ENCODE measurements around the gene CNGB1. TPM values are rescaled to one million over a fixed set of nuclear protein-coding genes. Genes with fewer than 3 reads are reported as not detected.
A peak's percentile ranks its signal among the peaks of the same experiment; 100 is the strongest.
"Not testable (repeated sequence)": the region's sequence is repeated elsewhere in the genome, so short reads cannot be mapped to it uniquely, and the experiment has no call there.

The CNGB1 gene
- total RNA-seq, 1 donor from 2014 or later, result not detected

DNA sequence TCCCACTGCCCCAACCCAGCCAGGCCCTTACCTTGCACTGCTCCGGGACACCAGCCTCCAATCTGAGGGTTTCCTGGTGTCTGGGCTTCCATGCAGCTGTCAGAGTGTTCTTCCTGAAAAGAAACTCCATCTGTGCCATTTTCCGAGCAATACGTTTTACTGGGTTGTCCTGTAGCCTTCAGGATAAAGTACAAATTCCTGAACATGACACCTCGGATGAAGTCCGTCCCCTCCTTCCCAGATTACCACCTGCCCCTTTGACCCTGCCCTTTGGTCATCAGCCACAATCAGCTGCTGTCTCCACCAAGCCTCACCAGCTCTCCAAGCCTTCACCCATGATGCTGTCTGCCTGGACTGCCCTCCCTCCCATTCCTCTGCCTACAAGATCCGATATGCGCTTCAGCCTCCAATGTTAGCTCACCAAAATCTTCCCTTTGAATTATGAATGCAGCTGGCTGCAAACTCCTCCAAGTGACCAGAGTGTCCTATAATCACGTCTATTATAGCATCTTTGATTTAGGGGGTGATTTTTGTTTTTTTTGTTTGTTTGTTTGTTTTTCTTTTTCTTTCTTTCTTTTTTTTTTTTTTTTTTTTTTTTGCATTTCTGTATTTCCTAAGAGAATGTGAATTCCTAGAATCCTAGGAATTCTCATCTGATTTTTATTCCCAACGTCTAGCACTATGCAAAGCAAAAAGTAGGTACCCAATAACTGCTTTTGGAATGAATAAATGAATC is 108.1 kb downstream of the CNGB1 start:
- DNase-seq (ENCODE audit: low read depth in 2 of 2), result no peak

DNA sequence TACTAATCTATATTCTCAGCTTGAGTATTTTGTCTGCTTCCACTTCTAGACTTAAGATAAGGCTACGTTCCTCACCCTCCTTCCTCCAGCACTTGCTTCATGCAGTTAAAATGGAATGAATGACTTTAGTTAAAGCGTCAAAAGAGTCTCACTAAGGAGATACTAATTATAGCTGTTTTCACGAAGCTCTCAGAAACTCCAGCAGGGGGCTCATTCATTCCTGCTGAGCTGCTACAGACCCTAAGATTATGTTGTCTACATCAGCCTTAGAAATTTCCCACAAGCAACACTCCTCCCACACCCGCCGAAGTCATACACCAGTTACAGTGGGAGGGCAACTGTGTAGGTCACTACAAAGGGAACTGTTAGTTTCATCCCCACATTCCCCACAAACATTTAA is 111.6 kb downstream of the CNGB1 start:
- peak in 1 of 2 donors; percentile 28 for DNase-seq (ENCODE audit: low read depth in 2 of 2)

DNA sequence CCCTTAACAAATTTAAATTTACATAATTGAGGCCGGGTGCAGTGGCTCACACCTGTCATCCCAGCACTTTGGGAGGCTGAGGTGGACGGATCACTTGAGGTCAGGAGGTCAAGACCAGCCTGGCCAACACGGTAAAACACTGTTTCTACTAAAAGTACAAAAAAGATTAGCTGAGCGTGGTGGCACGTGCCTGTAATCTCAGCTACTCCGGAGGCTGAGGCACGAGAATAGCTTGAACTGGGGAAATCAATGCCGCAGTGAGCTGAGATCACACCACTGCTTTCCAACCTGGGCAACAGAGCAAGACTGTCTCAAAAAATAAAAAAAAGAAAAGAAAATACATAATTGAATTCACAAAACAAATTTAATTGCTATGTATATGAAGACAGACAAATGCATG is 112.3 kb downstream of the CNGB1 start:
- no peak for DNase-seq (ENCODE audit: low read depth in 2 of 2)

DNA sequence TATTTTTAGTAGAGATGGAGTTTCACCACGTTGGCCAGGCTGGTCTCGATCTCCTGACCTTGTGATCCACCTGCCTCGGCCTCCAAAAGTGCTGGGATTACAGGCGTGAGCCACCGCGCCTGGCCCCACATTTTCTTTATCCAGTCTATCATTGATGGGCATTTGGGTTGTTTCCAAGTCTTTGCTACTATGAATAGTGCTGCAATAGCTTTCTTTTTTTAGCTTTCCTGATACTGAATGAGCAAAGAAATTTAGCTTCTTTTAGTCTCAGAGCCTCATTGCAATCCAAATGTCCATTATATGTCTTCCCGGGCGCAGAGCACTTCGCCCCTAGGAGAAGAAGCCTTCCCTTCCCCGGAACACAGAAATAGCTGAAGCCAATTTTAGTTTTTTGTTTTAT is 112.9 kb downstream of the CNGB1 start:
- DNase-seq (ENCODE audit: low read depth in 2 of 2), result not testable (repeated sequence)

GRCh38 chr16:57855188-57855587 is 115.7 kb downstream of the CNGB1 start:
- no peak for DNase-seq (ENCODE audit: low read depth in 2 of 2)

GRCh38 chr16:57852189-57852588 is 118.7 kb downstream of the CNGB1 start:
- no peak for DNase-seq (ENCODE audit: low read depth in 2 of 2)

DNA sequence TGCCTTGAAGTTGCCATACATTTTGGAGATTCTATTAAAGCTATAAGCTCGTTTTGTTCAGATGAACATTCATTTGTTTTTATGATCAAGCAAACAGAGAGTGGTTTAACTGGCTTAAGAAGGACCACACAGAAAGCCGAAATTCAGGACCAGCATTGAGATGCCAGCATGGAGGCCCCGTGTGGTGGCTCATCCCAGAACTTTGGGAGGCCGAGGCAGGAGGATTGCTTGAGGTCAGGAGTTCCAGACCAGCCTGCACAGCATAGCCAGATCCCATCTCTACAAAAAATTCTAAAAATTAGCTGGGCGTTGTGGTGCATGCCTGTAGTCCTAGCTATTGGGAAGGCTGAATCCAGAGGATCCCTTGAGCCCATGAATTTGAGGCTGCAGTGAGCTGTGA is 122.7 kb downstream of the CNGB1 start:
- DNase-seq (ENCODE audit: low read depth in 2 of 2), result no peak

DNA sequence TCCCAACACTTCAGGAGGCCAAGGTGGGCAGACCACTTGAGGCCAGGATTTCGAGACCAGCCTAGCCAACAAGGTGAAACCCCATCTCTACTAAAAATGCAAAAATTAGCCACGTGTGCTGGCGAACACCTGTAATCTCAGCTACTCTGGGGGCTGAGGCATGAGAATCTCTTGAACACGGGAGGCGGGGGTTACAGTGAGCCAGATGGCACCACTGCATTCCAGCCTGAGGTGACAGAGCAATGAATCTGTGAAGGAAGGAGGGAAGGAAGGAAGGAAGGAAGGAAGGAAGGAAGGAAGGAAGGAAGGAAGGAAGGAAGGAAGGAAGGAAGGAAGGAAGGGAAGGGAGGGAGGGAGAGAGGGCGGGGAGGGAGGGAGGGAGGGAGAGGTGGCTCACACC is 124.0 kb downstream of the CNGB1 start:
- not testable (repeated sequence) for DNase-seq (ENCODE audit: low read depth in 2 of 2)

GRCh38 chr16:57846078-57846697 is 124.7 kb downstream of the CNGB1 start:
- no peak for DNase-seq (ENCODE audit: low read depth in 2 of 2)

DNA sequence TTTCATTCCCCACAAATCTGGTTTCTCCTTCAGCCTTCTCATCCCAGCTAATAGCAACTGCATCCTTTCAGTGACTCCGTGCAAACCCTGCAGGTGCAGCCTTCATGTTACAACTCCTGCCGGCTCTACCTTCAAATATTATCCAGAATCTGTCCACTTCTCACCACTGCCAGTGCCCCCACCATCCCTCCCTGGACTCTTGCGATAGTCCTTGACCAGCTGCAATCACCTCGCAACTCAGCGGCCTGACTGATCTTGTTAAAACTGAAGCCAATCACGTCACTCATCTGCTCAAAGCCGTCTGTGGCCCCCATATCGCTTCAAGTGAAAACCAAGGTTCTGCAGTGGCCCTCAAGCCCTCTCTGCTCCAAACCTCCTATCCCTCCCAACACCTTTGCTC is 125.8 kb downstream of the CNGB1 start:
- no peak for DNase-seq (ENCODE audit: low read depth in 2 of 2)

- DNase-seq (ENCODE audit: low read depth in 2 of 2), result no peak
These were observed 126.4 kb downstream of the CNGB1 start for GRCh38 chr16:57844416-57845030.

- DNase-seq (ENCODE audit: low read depth in 2 of 2), result no peak
These were observed 127.5 kb downstream of the CNGB1 start for GRCh38 chr16:57843400-57843799.

DNA sequence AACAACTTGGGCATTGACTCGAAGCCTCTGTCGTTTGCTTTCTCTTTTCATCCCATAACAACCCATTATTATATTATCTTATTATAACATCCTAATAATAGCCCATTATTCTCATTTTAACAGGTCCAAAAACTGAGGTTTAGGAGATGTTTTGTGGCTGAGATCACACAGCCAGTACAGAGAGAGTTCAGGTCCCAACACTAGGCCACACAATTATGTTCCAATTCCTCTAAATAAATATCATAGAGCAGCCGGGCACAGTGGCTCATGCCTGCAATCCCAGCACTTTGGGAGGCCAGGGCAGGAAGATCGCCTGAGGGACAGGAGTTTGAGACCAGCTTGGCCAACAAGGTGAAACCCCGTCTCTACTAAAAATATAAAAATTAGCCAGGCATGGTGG is 128.3 kb downstream of the CNGB1 start:
- DNase-seq (ENCODE audit: low read depth in 2 of 2), result no peak

DNA sequence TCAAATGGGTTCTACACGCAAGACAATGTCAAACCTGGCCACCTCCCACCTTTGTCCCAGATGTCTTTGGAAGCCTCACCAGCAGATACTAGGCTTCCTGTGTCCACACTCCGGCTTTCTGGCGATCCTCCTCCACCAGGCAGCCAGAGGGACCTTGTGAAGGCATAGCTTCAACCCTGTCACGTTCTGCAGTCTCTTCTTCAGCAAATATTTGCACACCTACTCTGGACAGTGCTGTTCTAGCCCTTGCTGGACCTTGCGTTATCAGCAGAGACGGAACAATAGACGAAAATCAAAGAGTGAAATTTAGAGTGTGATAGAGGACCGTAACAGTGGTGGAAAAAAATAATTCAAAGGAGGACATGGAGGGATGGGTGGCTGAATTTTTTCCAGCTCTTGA is 130.1 kb downstream of the CNGB1 start:
- DNase-seq (ENCODE audit: low read depth in 2 of 2), result no peak

- no peak for DNase-seq (ENCODE audit: low read depth in 2 of 2)
These were observed 132.8 kb downstream of the CNGB1 start for GRCh38 chr16:57838161-57838560.

DNA sequence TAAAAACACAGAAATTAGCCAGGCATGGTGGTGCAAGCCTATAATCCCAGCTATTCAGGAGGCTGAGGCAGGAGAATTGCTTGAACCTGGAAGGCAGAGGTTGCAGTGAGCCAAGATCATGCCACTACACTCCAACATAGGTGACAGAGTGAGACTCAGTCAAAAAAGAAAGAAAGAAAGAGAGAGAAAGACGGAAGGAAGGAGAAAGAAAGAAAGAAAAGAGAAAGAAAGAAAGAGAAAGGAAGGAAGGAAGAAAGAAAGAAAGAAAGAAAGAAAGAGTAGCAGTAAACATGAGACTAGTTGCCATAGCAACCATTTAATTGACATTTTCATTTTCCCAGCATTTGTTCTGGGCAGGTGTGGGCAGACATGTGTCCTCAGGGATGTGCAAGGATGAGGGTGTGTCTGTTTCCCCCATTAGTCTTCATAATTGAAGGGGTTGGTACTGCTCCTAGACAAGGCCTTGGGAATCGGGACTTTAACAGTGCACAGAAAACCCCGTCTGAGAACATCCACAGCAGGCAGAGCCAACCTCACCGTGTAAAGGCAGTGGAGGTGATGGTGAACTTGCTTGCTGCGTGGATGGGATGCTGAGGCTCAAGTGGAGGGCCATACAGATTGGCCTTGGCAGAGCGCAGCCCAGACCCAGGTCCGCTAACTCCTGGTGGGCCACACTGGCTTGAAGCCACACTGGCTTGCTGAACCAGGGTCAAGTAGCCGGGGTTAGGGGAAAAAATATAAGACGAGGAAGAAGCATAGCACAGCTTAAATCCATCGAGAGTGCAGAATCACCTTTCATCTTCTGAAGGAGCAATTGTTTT is 133.4 kb downstream of the CNGB1 start:
- no peak for DNase-seq (ENCODE audit: low read depth in 2 of 2)

GRCh38 chr16:57835439-57835838 is 135.5 kb downstream of the CNGB1 start:
- not testable (repeated sequence) for DNase-seq (ENCODE audit: low read depth in 2 of 2)

DNA sequence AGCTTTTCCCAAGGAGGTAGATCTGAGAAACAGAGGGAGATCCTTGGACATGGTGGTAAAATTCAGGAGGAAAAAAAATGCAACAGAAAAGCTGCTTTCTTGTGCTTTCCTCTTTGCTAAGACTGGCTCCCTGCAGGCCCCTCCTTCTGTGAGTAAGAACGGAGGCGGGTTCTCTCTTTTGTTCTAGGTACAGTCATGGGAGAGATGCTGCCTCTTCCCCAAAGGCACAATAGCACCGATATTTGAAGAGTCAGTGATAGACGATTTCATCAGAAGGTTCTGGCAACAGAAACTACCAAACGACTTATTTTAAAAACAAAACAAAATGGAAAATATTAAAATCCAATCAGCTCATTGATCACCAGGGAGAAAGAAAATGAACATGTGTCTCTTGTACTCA is 136.0 kb downstream of the CNGB1 start:
- DNase-seq (ENCODE audit: low read depth in 2 of 2), result no peak

Data from dermis microvascular lymphatic vessel endothelial cell (primary cell).